Gastroesophageal sphincter (tissue), 3 donors: ENCODE data around the gene LMAN2.

Experiments used
- CTCF ChIP-seq, 4 experiments: fragments of 200-600 bp in 2 of 4; fragments of 450-650 bp in 2 of 4; sonication (generic) in 1 of 4; IDR thresholded peaks; one replicate each; pipeline ENCODE4 v1.5.1; 2017 to 2019; ENCODE audit warnings: antibody characterized with exemption in 4 of 4, mild to moderate bottlenecking in 2 of 4, moderate library complexity in 2 of 4
- EP300 ChIP-seq: sonication (generic); formaldehyde crosslinking; IDR thresholded peaks from one replicate; pipeline ENCODE4 v1.6.1; 2017; ENCODE audit warnings: antibody characterized with exemption, mild to moderate bottlenecking
- POLR2A ChIP-seq, 2 donors: fragments of 450-650 bp; IDR thresholded peaks; one replicate each; pipeline ENCODE4 v1.6.1; 2017; ENCODE audit warnings: antibody characterized with exemption in 2 of 2, mild to moderate bottlenecking in 2 of 2, moderate library complexity in 1 of 2
- POLR2AphosphoS5 ChIP-seq: sonication (generic); formaldehyde crosslinking; IDR thresholded peaks from one replicate; pipeline ENCODE4 v1.6.1; 2017; ENCODE audit warnings: antibody characterized with exemption

- TF ChIP-seq POLR2AphosphoS5: no peak
- peak in 1 of 4 experiments; percentile 2 for TF ChIP-seq CTCF (IDR thresholded peaks at IDR 0.05)
- TF ChIP-seq POLR2A (IDR thresholded peaks at IDR 0.05): no peak
- no peak for TF ChIP-seq EP300
Measured at GRCh38 chr5:177303925-177304391, 47.5 kb downstream of the LMAN2 start.
